Adrenal gland (tissue), 5 donors: ENCODE data around the gene SLC7A6OS.
"Not testable (repeated sequence)": the region's sequence is repeated elsewhere in the genome, so short reads cannot be mapped to it uniquely, and the experiment has no call there.

Experiments used
- CTCF ChIP-seq, 6 experiments: fragments of 450-650 bp in 4 of 6; fragments of 200-600 bp in 2 of 6; sonication (generic) in 1 of 6; IDR thresholded peaks; 1 replicate in 5 of 6; 2 replicates in 1 of 6; pipeline versions ENCODE4 v1.5.1 to v1.8.0; 2016 to 2021; ENCODE audit warnings: antibody characterized with exemption in 6 of 6, mild to moderate bottlenecking in 2 of 6, moderate library complexity in 1 of 6
- POLR2A ChIP-seq, 2 donors: fragments of 450-650 bp; IDR thresholded peaks; one replicate each; pipeline ENCODE4 v1.6.1; 2017; ENCODE audit warnings: antibody characterized with exemption in 2 of 2, mild to moderate bottlenecking in 2 of 2, moderate library complexity in 1 of 2
- donor health status: DM: no; HTN: no; CAD: no.

GRCh38 chr16:68288796-68289195, 21.9 kb downstream of the SLC7A6OS start:
- not testable (repeated sequence) for TF ChIP-seq POLR2A, CTCF (IDR thresholded peaks at IDR 0.05)
